Measurements from ENCODE around the gene KIF21B. TPM values are rescaled to one million over a fixed set of nuclear protein-coding genes. Genes with fewer than 3 reads are reported as not detected.

KIF21B gene
- total and polyA plus RNA-seq, 2 of the 4 experiments (the other 2 are of a cell fraction): 0.36 to 0.55 TPM

DNA sequence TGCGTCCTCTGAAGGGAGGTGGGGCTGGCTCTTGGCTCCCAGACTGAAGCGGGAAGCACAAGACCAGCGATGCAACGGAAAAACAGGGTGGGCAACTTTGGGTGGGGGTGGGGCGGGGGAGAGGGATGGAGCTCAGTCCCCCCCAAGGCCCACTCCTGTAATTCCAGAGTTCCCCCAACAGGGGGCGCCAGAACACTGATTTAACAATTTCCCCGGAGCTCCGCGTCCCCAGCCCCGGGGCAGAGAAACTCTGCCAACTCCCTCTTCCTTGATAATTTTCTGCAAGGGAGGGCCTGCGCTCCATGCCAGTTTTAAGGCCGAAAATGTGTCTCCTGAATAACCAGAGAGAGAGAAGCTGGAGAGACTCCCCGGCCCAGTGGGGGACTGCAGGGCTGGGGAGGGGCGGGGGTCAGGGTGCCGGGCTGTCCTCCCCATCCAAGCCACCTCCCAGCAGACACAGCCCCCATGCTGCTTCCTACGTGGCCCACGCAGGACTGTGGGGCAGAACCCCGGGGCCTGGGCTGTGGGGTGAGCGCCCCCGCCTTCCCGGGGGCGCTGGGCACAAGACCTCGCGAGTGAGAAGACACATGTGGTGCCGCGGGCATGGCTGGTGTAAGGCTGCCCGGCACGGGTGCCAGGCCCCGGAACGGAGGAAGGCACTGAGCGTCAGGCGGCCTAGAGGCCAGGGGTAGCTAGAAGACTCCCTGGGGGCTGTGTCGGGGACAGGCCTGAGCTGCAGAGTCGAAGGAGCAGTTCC, 51.4 kb downstream of the KIF21B start:
- no peak overlapping the region for H2AK9ac ChIP-seq (replicated peaks; ENCODE audit: low read depth, low read length, poor library complexity)
- H3K79me1 ChIP-seq (ENCODE audit: low read depth in 1 of 2, low read length in 2 of 2): no peaks in the 10 kb centered on the region
- dilution Hi-C loops (cut with HindIII; ENCODE audit: low sequenced_read_pairs, unreplicated experiment) (no loop called here), intact Hi-C loops (cut with micrococcal nuclease) (loop anchor here (1.0 to 10.0 kb wide), 5 partner anchors 71 to 435 kb away; partner anchors contain the start of gene KIF14), in situ Hi-C loops (cut with MboI; ENCODE audit: low sequenced_read_pairs) (no loop called here)
- CTCF ChIA-PET: interaction anchor here (1.0 to 2.6 kb wide), 11 partner anchors 9 to 76 kb away, joined by 3 to 8 read pairs (median 4); no protein-coding TSS in a partner anchor
- POLR2A ChIA-PET (ENCODE audit: unreplicated experiment): interaction anchor here (0.7 kb wide), 1 partner anchor 18 kb away, joined by 6 read pairs; no protein-coding TSS in a partner anchor
- TF ChIP-seq NFE2L2 (IDR thresholded peaks at IDR 0.05; ENCODE audit: low read depth, low read length): no peak
- TF ChIP-seq FOS (IDR thresholded peaks at IDR 0.05; ENCODE audit: low read depth, low read length): no peak
- TF ChIP-seq CTCF (conservative IDR thresholded peaks at IDR 0.05; ENCODE audit: low read depth, low read length): peak; percentile 71
- no peak for TF ChIP-seq ELK1 (IDR thresholded peaks at IDR 0.05; ENCODE audit: borderline replicate concordance, low read depth, low read length)
- peak; percentile 71 for TF ChIP-seq RAD21 (IDR thresholded peaks at IDR 0.05; ENCODE audit: low read length)
- peak; percentile 56; the same call in 1 of the 2 replicates for TF ChIP-seq MAZ (IDR thresholded peaks at IDR 0.05; ENCODE audit: borderline replicate concordance, low read depth, low read length)
- TF ChIP-seq CHD1 (IDR thresholded peaks at IDR 0.05; ENCODE audit: low read depth, low read length): no peak
- TF ChIP-seq SMC3 (IDR thresholded peaks at IDR 0.05; ENCODE audit: low read depth, low read length): peak; percentile 69
- no peak for TF ChIP-seq RFX5 (IDR thresholded peaks at IDR 0.05; ENCODE audit: low read depth, low read length)
- H3K27me3 ChIP-seq (ENCODE audit: control insufficient read depth, insufficient read depth, low read length): peaks cover 5% of the 10 kb centered on the region; the same call in 1 of the 2 replicates
- no peak overlapping the region for H3K4me3 ChIP-seq (ENCODE audit: insufficient read depth, low read depth, low read length)
- no peak overlapping the region for H2BK120ac ChIP-seq (ENCODE audit: low read depth, low read length)
- no peak overlapping the region for H3K4ac ChIP-seq (ENCODE audit: low read depth, low read length)
- H2BK15ac ChIP-seq (ENCODE audit: low read depth, low read length): no peak overlapping the region
- H3K4me2 ChIP-seq (ENCODE audit: low read depth, low read length): no peak overlapping the region
- no TSS peak for BruUV-seq (replicated peaks)
- no peak overlapping the region for H3K23ac ChIP-seq (ENCODE audit: low read depth, low read length)
- 69% methylated on average over 11 of the region's 34 CpGs; no CpG with 5 or more reads in 1 of the 2 experiments for WGBS, 2 experiments (ENCODE audit: extremely low coverage in 2 of 2, insufficient read length in 1 of 2)
- no peaks in the 10 kb centered on the region for H3K9me3 ChIP-seq (ENCODE audit: control insufficient read depth, insufficient read depth, low read length)
- peak overlapping the region; percentile 63 for H2AFZ ChIP-seq (replicated peaks; ENCODE audit: low read length, poor library complexity)
- no peak overlapping the region for H2BK20ac ChIP-seq (ENCODE audit: low read depth, low read length)
- H3K36me3 ChIP-seq (ENCODE audit: control insufficient read depth, insufficient read depth, low read length): no peaks in the 10 kb centered on the region
- no peak overlapping the region for H3K14ac ChIP-seq (replicated peaks; ENCODE audit: low read depth, low read length)
- no peak overlapping the region for H4K5ac ChIP-seq (ENCODE audit: low read depth, low read length)
- H3K9ac ChIP-seq (ENCODE audit: low read depth, low read length): no peak overlapping the region
- no peak overlapping the region for H3K27ac ChIP-seq (ENCODE audit: insufficient read depth, low read length)
- H4K8ac ChIP-seq (ENCODE audit: low read depth in 2 of 2, low read length in 2 of 2): no peak overlapping the region
- H3K18ac ChIP-seq (ENCODE audit: low read depth, low read length): no peak overlapping the region
- no peaks in the 10 kb centered on the region for H4K20me1 ChIP-seq (ENCODE audit: insufficient read depth, low read length)
- ATAC-seq (ENCODE audit: low read depth) (peak; percentile 77), DNase-seq (peak; percentile 38)
- no peak overlapping the region for H2AK5ac ChIP-seq (ENCODE audit: low read depth, low read length)
- no peaks in the 10 kb centered on the region for H3K4me1 ChIP-seq (ENCODE audit: control insufficient read depth, insufficient read depth, low read length)
- H2BK5ac ChIP-seq (ENCODE audit: low read depth, low read length, poor library complexity, severe bottlenecking): no peak overlapping the region
- no peak overlapping the region for H4K91ac ChIP-seq (ENCODE audit: insufficient read depth, low read depth, low read length)
- H3K56ac ChIP-seq (ENCODE audit: extremely low read depth, insufficient read depth, low read length): no peak overlapping the region
- H3K9me1 ChIP-seq (ENCODE audit: insufficient read depth, low read length): no peaks in the 10 kb centered on the region

Data from IMR-90 (cell line).